Parathyroid adenoma (tissue), 2 donors: ENCODE data around the gene NAT8.
"Not testable (repeated sequence)": the region's sequence is repeated elsewhere in the genome, so short reads cannot be mapped to it uniquely, and the experiment has no call there.

Source experiments
- H2AFZ ChIP-seq: fragments of 300-600 bp; sonication (generic); one replicate; pipeline ENCODE4 v1.7.0; 2017; ENCODE audit warnings: antibody characterized with exemption, mild to moderate bottlenecking
- H3K27ac ChIP-seq: fragments of 300-600 bp; sonication (generic); one replicate; pipeline ENCODE4 v1.7.0; 2017
- H3K27me3 ChIP-seq: fragments of 300-600 bp; sonication (generic); one replicate; pipeline ENCODE4 v1.7.0; 2017; ENCODE audit warnings: low read length; ENCODE audit not compliant: control insufficient read depth, insufficient read depth
- H3K36me3 ChIP-seq: fragments of 300-600 bp; sonication (generic); one replicate; pipeline ENCODE4 v1.7.0; 2017; ENCODE audit warnings: low read length; ENCODE audit not compliant: control insufficient read depth, insufficient read depth
- H3K4me1 ChIP-seq: fragments of 300-600 bp; sonication (generic); one replicate; pipeline ENCODE4 v1.7.0; 2017; ENCODE audit warnings: control low read depth
- H3K4me2 ChIP-seq: fragments of 300-600 bp; sonication (generic); one replicate; pipeline ENCODE4 v1.7.0; 2017; ENCODE audit warnings: low read length
- H3K4me3 ChIP-seq: fragments of 300-600 bp; sonication (generic); one replicate; pipeline ENCODE4 v1.7.0; 2017; ENCODE audit warnings: low read depth, low read length
- H3K79me2 ChIP-seq: fragments of 300-600 bp; sonication (generic); one replicate; pipeline ENCODE4 v1.7.0; 2017; ENCODE audit warnings: control low read depth
- H3K9ac ChIP-seq: fragments of 300-600 bp; sonication (generic); one replicate; pipeline ENCODE4 v1.7.0; 2017; ENCODE audit warnings: mild to moderate bottlenecking
- H3K9me3 ChIP-seq: fragments of 300-600 bp; sonication (generic); one replicate; pipeline ENCODE4 v1.7.0; 2017; ENCODE audit warnings: low read length; ENCODE audit not compliant: control insufficient read depth
- TF ChIP-seq, protein P1 (sequence below): fragments of 300-600 bp; sonication (generic); IDR thresholded peaks from one replicate; pipeline ENCODE4 v1.7.0; 2017; ENCODE audit warnings: antibody characterized with exemption, mild to moderate bottlenecking
- donor health status: primary hyperparathyroidism.

NAT8 gene

DNA sequence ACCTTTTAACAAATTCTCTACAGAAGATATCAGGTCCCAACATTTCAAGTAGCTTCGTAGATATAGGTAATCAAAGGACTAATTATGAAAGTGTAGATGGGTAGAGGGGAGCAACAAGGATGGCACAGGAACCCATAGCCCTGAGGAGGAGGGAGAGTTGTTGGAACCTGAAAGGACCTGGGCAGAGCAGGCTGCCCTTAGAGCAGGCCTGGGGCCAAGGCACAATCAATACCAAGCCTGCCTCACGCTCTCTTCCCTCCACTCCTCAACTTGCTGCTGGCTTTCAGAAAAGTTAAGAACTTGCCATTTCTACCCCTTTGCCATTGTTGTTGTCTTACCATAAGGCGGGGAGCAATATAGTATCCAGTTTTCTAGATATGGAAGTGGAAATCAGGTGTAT is 10.1 kb upstream of the NAT8 start:
- Histone ChIP-seq H3K4me2 (no peak overlapping the region), H3K36me3 (no peaks in the 10 kb centered on the region), H3K4me1 (no peaks in the 10 kb centered on the region), H3K9me3 (no peaks in the 10 kb centered on the region), H3K27ac (no peak overlapping the region), H3K27me3 (no peaks in the 10 kb centered on the region), H3K79me2 (no peaks in the 10 kb centered on the region), H3K4me3 (no peak overlapping the region), H2AFZ (no peak overlapping the region), H3K9ac (no peak overlapping the region)
- TF ChIP-seq, protein P1, sequence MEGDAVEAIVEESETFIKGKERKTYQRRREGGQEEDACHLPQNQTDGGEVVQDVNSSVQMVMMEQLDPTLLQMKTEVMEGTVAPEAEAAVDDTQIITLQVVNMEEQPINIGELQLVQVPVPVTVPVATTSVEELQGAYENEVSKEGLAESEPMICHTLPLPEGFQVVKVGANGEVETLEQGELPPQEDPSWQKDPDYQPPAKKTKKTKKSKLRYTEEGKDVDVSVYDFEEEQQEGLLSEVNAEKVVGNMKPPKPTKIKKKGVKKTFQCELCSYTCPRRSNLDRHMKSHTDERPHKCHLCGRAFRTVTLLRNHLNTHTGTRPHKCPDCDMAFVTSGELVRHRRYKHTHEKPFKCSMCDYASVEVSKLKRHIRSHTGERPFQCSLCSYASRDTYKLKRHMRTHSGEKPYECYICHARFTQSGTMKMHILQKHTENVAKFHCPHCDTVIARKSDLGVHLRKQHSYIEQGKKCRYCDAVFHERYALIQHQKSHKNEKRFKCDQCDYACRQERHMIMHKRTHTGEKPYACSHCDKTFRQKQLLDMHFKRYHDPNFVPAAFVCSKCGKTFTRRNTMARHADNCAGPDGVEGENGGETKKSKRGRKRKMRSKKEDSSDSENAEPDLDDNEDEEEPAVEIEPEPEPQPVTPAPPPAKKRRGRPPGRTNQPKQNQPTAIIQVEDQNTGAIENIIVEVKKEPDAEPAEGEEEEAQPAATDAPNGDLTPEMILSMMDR = no peak

DNA sequence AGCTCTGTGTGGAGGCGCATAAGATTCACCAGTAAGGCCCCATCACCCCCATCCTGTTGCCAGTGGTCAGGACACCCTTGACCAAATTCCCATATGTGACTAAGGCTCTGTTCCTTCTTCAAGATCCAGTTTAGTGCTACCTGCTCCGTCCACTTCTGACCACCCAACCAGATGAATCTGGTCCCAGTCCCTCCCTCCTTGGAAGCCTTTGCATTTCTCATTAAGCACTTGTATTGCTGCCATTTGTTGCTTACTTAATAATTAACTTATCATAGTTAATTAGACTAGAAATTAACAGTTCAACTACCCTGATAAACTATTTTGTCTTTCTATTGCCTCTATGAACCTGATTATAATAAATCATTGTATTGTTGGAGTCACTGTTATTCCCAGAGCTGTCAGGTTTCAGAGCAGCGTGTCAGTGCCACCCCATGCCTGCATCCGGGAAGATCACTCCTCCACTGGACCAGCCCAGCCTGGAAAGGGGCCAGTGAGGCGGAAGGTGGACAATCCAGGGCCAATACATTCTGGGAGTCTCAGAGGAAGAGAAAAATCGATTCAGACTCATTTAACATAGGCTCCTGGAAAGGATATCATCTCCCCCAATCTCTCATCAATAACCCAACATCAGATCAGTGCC is 9.5 kb upstream of the NAT8 start:
- Histone ChIP-seq H3K36me3 (no peaks in the 10 kb centered on the region), H2AFZ (no peak overlapping the region), H3K27me3 (no peaks in the 10 kb centered on the region), H3K9ac (no peak overlapping the region), H3K9me3 (no peaks in the 10 kb centered on the region), H3K4me2 (no peak overlapping the region), H3K4me3 (no peak overlapping the region), H3K79me2 (no peaks in the 10 kb centered on the region), H3K4me1 (no peaks in the 10 kb centered on the region), H3K27ac (no peak overlapping the region)
- TF ChIP-seq, protein P1 = no peak

DNA sequence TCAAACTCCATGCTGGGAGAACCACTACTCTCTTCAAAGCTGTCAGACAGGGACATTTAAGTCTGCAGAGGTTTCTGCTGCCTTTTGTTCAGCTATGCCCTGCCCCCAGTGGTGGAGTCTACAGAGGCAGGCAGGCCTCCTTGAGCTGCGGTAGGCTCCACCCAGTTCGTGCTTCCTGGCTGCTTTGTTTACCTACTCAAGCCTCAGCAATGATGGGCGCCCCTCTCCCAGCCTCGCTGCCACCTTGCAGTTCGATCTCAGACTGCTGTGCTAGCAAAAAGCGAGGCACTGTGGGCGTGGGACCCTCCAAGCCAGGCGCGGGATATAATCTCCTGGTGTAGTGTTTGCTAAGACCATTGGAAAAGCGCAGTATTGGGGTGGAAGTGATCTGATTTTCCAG is 5.5 kb upstream of the NAT8 start:
- H3K79me2 ChIP-seq, H3K4me3 ChIP-seq, H3K4me1 ChIP-seq, H2AFZ ChIP-seq, H3K4me2 ChIP-seq, H3K9ac ChIP-seq, H3K9me3 ChIP-seq, H3K27me3 ChIP-seq, H3K27ac ChIP-seq, H3K36me3 ChIP-seq: not testable (repeated sequence)

DNA sequence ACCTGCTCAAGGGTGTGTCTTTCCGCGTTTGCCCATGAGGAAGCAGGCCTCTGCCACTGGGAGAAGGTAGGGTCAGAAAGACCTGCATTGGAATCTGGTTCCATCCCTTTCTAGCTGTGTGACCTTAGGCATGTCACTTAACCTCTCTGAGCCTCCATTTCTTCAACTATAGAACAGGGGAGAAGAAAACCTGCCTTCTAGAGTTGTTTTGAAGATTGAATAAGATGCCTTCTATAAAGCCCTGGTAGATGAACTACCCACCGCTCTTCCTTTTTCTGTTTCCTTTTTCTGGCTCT is 507 bp downstream of the NAT8 start:
- Histone ChIP-seq H3K4me2 (no peak overlapping the region), H3K79me2 (no peaks in the 10 kb centered on the region), H3K4me3 (no peak overlapping the region), H3K9me3 (no peaks in the 10 kb centered on the region), H3K27ac (no peak overlapping the region), H3K4me1 (peaks cover 3% of the 10 kb centered on the region), H3K36me3 (no peaks in the 10 kb centered on the region), H3K27me3 (no peaks in the 10 kb centered on the region), H3K9ac (no peak overlapping the region), H2AFZ (no peak overlapping the region)
- TF ChIP-seq, protein P1 = no peak

DNA sequence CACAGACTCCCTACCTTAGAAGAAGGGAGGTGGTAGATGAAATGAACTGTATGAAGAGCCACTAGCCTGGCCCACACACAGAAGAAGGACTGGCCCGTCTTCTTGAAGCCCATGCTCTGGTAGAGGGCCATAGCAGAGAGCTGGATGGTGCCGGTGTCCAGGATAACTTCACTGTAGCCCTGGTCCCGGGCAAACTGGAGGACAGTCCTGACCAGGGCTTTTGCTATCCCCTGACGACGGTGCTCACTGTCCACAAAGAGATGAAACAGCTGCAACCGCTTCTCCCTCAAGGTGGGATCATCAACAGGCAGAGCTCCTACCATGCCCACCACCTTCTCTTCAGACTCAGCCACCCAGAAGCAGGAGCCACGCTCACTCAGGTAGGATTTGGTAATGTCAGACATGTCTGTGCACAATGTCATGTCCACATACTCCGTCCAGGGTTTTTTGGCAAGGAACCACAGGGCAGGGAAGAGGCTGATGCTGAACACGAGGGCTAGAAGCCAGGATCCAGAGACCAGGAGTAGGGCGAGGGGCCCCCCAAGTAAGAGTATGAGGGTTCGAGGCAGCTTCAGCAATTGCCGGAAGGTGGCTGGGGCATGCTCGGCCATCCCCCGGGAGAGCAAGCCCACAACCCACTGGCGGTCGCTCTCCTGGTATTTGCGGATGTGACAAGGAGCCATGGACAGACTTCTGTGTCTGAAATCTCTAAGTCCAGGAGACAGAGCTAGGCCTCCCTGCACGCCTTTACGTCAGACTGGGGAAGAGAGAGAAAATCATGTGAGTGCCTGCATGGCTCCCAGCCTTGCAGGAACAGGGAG is 1.1 kb downstream of the NAT8 start:
- Histone ChIP-seq H3K9ac (no peak overlapping the region), H3K79me2 (no peaks in the 10 kb centered on the region), H3K36me3 (no peaks in the 10 kb centered on the region), H3K27ac (no peak overlapping the region), H3K4me2 (no peak overlapping the region), H2AFZ (no peak overlapping the region), H3K4me3 (no peak overlapping the region), H3K9me3 (no peaks in the 10 kb centered on the region), H3K4me1 (peaks cover 3% of the 10 kb centered on the region), H3K27me3 (no peaks in the 10 kb centered on the region)
- TF ChIP-seq, protein P1 = no peak
